Ishikawa (cell line): ENCODE results near the gene MYO1B.

Experiments
- CEBPB ChIP-seq: IDR thresholded peaks from 2 replicates; pipeline ENCODE4 v1.6.1; 2012
- CREB1 ChIP-seq: IDR thresholded peaks from 2 replicates; pipeline ENCODE4 v1.6.1; 2012; ENCODE audit warnings: low read depth
- EGR1 ChIP-seq: IDR thresholded peaks from 2 replicates; pipeline ENCODE4 v1.6.1; 2012
- EP300 ChIP-seq: IDR thresholded peaks from 2 replicates; pipeline ENCODE4 v1.6.1; 2012; ENCODE audit warnings: borderline replicate concordance
- FOXM1 ChIP-seq: IDR thresholded peaks from 2 replicates; pipeline ENCODE4 v1.6.1; 2012; ENCODE audit warnings: low read depth, borderline replicate concordance
- MAX ChIP-seq: IDR thresholded peaks from 2 replicates; pipeline ENCODE4 v1.6.1; 2012
- NFIC ChIP-seq: IDR thresholded peaks from 2 replicates; pipeline ENCODE4 v1.6.1; 2012
- RAD21 ChIP-seq: IDR thresholded peaks from 2 replicates; pipeline ENCODE4 v1.6.1; 2012; ENCODE audit warnings: low read depth
- REST ChIP-seq: IDR thresholded peaks from 2 replicates; pipeline ENCODE4 v1.6.1; 2012; ENCODE audit warnings: low read depth, mild to moderate bottlenecking
- TAF1 ChIP-seq: IDR thresholded peaks from 2 replicates; pipeline ENCODE4 v1.6.1; 2012; ENCODE audit warnings: low read depth, mild to moderate bottlenecking
- TCF12 ChIP-seq: IDR thresholded peaks from 2 replicates; pipeline ENCODE4 v1.6.1; 2012; ENCODE audit warnings: low read depth
- TEAD4 ChIP-seq: IDR thresholded peaks from 2 replicates; pipeline ENCODE4 v1.6.1; 2012
- USF1 ChIP-seq: IDR thresholded peaks from 2 replicates; pipeline ENCODE4 v1.6.1; 2012
- YY1 ChIP-seq: IDR thresholded peaks from 2 replicates; pipeline ENCODE4 v1.6.1; 2012; ENCODE audit warnings: low read depth
- ZBTB7A ChIP-seq: IDR thresholded peaks from 2 replicates; pipeline ENCODE4 v1.6.1; 2012; ENCODE audit warnings: low read depth

MYO1B gene

GRCh38 chr2:191291471-191291870 is 46.3 kb downstream of the MYO1B start:
- no peak for TF ChIP-seq FOXM1
- TF ChIP-seq ZBTB7A = no peak
- TF ChIP-seq TEAD4 = no peak
- TF ChIP-seq EP300 = no peak
- no peak for TF ChIP-seq REST

- TF ChIP-seq USF1 = no peak
- TF ChIP-seq MAX = no peak
- TF ChIP-seq FOXM1 = no peak
- TF ChIP-seq RAD21 = no peak
- TF ChIP-seq EP300 = no peak
- no peak for TF ChIP-seq NFIC
- no peak for TF ChIP-seq TCF12
- TF ChIP-seq ZBTB7A = no peak
- TF ChIP-seq TAF1 = no peak
- no peak for TF ChIP-seq TEAD4
- TF ChIP-seq EGR1 = no peak
- no peak for TF ChIP-seq REST
- TF ChIP-seq CEBPB = no peak
- TF ChIP-seq YY1 = no peak
- TF ChIP-seq CREB1 = no peak
These were observed 47.7 kb downstream of the MYO1B start for GRCh38 chr2:191292869-191293268.

GRCh38 chr2:191295088-191295487 is 49.9 kb downstream of the MYO1B start:
- TF ChIP-seq ZBTB7A (no peak), YY1 (no peak), FOXM1 (no peak), RAD21 (no peak), TAF1 (no peak)

- TF ChIP-seq CEBPB = no peak
- no peak for TF ChIP-seq TEAD4
- TF ChIP-seq FOXM1 = no peak
- TF ChIP-seq USF1 = no peak
- no peak for TF ChIP-seq ZBTB7A
- no peak for TF ChIP-seq RAD21
- TF ChIP-seq MAX = no peak
- TF ChIP-seq YY1 = no peak
- TF ChIP-seq EGR1 = no peak
- no peak for TF ChIP-seq REST
- no peak for TF ChIP-seq TAF1
- no peak for TF ChIP-seq CREB1
- no peak for TF ChIP-seq NFIC
- no peak for TF ChIP-seq EP300
- TF ChIP-seq TCF12 = no peak
These were observed 51.1 kb downstream of the MYO1B start for GRCh38 chr2:191296083-191297006.
